DMS 273 (cell line): Measurements from ENCODE around the gene SHISA6.

ENCODE experiments used
- DNase-seq: peaks from one replicate; lab custom pipeline; 2025; ENCODE audit not compliant: unreplicated experiment; lab: John Stamatoyannopoulos, UW

The SHISA6 gene

GRCh38 chr17:11430751-11431150 is 189.7 kb downstream of the SHISA6 start:
- DNase-seq, result no peak

- DNase-seq, result no peak
Measured at GRCh38 chr17:11438673-11439072, 197.7 kb downstream of the SHISA6 start.

GRCh38 chr17:11441004-11441403 is 200.0 kb downstream of the SHISA6 start:
- DNase-seq, result no peak

GRCh38 chr17:11446316-11446715 is 205.3 kb downstream of the SHISA6 start:
- DNase-seq, result no peak

GRCh38 chr17:11454096-11454495 is 213.1 kb downstream of the SHISA6 start:
- DNase-seq, result no peak

- no peak for DNase-seq
Measured at GRCh38 chr17:11458279-11458678, 217.3 kb downstream of the SHISA6 start.

- DNase-seq, result no peak
Measured at GRCh38 chr17:11459861-11460331, 218.9 kb downstream of the SHISA6 start.

- no peak for DNase-seq
Measured at GRCh38 chr17:11461993-11462548, 221.1 kb downstream of the SHISA6 start.

GRCh38 chr17:11467639-11468038 is 226.6 kb downstream of the SHISA6 start:
- DNase-seq, result no peak

- peak; percentile 84 for DNase-seq
Measured at GRCh38 chr17:11485336-11486100, 244.5 kb downstream of the SHISA6 start.

- DNase-seq, result peak; percentile 73
Measured at GRCh38 chr17:11486101-11486867, 245.3 kb downstream of the SHISA6 start.

GRCh38 chr17:11486868-11487310 is 245.9 kb downstream of the SHISA6 start:
- no peak for DNase-seq

GRCh38 chr17:11487469-11487868 is 246.5 kb downstream of the SHISA6 start:
- no peak for DNase-seq

GRCh38 chr17:11488407-11488806 is 247.4 kb downstream of the SHISA6 start:
- DNase-seq, result no peak

GRCh38 chr17:11490171-11490755 is 249.2 kb downstream of the SHISA6 start:
- DNase-seq, result peak; percentile 32

GRCh38 chr17:11492511-11492910 is 251.5 kb downstream of the SHISA6 start:
- DNase-seq, result no peak

- peak; percentile 88 for DNase-seq
Measured at GRCh38 chr17:11493936-11494335, 252.9 kb downstream of the SHISA6 start.

GRCh38 chr17:11495613-11496012 is 254.6 kb downstream of the SHISA6 start:
- peak; percentile 86 for DNase-seq

- no peak for DNase-seq
Measured at GRCh38 chr17:11499881-11500280, 258.9 kb downstream of the SHISA6 start.

- DNase-seq, result no peak
Measured at GRCh38 chr17:11503308-11504035, 262.5 kb downstream of the SHISA6 start.

- DNase-seq, result peak; percentile 41
Measured at GRCh38 chr17:11506635-11507034, 265.6 kb downstream of the SHISA6 start.
